Measurements from ENCODE around the gene TP63.
"Not testable (repeated sequence)": the region's sequence is repeated elsewhere in the genome, so short reads cannot be mapped to it uniquely, and the experiment has no call there.

TP63 gene

DNA sequence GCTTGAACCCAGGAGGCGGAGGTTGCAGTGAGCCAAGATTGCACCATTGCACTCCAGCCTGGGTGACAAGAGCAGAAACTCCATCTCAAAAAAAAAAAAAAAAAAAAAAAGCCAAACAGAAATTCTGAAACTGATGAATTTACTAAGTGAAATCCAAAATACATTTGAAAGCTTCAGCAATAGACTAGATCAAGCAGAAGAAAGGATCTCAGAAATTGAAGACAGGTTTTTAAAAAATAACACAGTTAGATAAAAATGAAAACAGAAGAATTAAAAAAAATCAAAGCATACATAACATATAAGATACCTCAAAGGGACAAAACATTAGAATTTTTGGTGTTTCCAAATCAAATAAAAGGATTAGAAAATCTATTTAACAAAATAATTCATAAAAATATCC, 114.4 kb downstream of the TP63 start:
- H3K4me3 ChIP-seq (ENCODE audit: low read depth, low read length), result no peak overlapping the region
- in situ Hi-C loops (cut with HindIII; ENCODE audit: low sequenced_read_pairs), result no loop called here
- no peak for DNase-seq (ENCODE audit: low read depth, low spot score)
- TF ChIP-seq, protein P1, sequence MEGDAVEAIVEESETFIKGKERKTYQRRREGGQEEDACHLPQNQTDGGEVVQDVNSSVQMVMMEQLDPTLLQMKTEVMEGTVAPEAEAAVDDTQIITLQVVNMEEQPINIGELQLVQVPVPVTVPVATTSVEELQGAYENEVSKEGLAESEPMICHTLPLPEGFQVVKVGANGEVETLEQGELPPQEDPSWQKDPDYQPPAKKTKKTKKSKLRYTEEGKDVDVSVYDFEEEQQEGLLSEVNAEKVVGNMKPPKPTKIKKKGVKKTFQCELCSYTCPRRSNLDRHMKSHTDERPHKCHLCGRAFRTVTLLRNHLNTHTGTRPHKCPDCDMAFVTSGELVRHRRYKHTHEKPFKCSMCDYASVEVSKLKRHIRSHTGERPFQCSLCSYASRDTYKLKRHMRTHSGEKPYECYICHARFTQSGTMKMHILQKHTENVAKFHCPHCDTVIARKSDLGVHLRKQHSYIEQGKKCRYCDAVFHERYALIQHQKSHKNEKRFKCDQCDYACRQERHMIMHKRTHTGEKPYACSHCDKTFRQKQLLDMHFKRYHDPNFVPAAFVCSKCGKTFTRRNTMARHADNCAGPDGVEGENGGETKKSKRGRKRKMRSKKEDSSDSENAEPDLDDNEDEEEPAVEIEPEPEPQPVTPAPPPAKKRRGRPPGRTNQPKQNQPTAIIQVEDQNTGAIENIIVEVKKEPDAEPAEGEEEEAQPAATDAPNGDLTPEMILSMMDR (IDR thresholded peaks at IDR 0.05; ENCODE audit: low read depth, low read length), result no peak

DNA sequence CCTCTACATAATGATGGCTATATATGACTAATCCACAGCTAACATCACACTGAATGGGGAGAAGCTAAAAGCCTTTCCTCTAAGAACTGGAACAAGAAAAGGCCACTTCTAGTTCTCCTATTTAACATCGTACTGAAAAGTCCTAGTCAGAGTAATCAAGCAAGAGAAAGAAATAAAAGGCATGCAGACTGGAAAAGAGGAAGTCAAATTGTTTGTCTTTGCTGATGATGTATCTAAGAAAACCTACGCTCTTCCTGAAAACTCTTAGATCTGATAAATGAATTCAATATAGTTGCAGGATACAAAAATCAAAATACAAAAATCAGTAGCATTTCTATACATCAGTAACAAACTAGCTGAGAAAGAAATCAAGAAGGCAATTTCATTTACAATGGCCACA, 116.9 kb downstream of the TP63 start:
- no peak for DNase-seq (ENCODE audit: low read depth, low spot score)
- in situ Hi-C loops (cut with HindIII; ENCODE audit: low sequenced_read_pairs), result no loop called here
- no peak overlapping the region for H3K4me3 ChIP-seq (ENCODE audit: low read depth, low read length)
- TF ChIP-seq, protein P1 (IDR thresholded peaks at IDR 0.05; ENCODE audit: low read depth, low read length), result no peak

DNA sequence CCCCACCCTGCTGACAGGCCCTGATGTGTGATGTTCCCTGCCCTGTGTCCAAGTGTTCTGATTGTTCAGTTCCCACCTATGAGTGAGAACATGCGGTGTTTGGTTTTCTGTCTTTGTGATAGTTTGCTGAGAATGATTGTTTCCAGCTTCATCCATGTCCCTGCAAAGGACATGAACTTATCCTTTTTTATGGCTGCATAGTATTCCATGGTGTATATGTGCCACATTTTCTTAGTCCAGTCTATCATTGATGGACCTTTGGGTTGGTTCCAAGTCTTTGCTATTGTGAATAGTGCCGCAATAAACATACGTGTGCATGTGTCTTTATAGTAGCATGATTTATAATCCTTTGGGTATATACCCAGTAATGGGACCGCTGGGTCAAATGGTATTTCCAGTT, 119.8 kb downstream of the TP63 start:
- H3K4me3 ChIP-seq (ENCODE audit: low read depth, low read length); DNase-seq (ENCODE audit: low read depth, low spot score); in situ Hi-C loops (cut with HindIII; ENCODE audit: low sequenced_read_pairs): not testable (repeated sequence)

DNA sequence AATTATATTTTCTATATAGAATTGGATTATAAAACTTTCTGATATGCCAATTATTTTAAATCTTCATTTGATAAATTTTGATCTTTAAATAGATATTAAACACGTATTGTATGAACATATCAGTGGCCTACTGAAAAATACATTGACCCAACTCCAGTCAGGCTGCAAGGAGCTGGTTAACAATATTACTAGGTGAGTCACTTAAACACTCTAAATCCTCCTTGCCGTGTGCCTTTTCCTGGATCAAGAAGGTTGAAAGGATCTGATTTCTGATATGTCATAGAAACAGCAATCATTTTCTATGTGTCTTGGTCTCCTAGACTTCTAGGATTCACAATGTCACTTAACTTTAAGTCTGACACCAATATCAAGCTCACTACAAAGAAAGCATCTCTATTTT, 123.2 kb downstream of the TP63 start:
- H3K4me3 ChIP-seq (ENCODE audit: low read depth, low read length), result no peak overlapping the region
- in situ Hi-C loops (cut with HindIII; ENCODE audit: low sequenced_read_pairs), result no loop called here
- TF ChIP-seq, protein P1 (IDR thresholded peaks at IDR 0.05; ENCODE audit: low read depth, low read length), result no peak
- DNase-seq (ENCODE audit: low read depth, low spot score), result no peak

DNA sequence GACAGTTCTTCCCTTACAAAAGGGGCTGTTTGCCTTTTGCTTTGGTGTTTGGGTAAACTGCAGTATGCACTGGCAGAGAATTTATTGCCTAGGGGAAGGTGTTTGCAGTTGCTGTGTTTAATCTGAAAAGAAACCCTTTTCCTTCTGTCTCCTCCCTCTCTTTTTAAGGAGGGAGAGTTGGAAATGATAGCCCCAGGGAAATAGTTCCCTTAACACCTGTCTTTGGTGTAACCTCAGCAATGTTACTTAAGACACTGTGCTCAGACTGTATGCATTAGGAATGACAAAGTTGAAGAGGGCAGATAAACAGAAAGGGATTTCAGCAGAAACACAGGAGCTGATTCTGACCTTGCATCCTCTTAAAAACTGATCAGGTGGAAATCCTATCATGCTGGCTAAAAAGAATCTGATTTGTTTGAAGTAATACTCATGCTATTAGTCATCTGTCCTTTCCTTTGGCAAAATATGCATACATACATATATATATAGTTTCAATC, 125.4 kb downstream of the TP63 start:
- DNase-seq (ENCODE audit: low read depth, low spot score), result no peak
- in situ Hi-C loops (cut with HindIII; ENCODE audit: low sequenced_read_pairs), result no loop called here
- H3K4me3 ChIP-seq (ENCODE audit: low read depth, low read length), result no peak overlapping the region
- TF ChIP-seq, protein P1 (IDR thresholded peaks at IDR 0.05; ENCODE audit: low read depth, low read length), result no peak

DNA sequence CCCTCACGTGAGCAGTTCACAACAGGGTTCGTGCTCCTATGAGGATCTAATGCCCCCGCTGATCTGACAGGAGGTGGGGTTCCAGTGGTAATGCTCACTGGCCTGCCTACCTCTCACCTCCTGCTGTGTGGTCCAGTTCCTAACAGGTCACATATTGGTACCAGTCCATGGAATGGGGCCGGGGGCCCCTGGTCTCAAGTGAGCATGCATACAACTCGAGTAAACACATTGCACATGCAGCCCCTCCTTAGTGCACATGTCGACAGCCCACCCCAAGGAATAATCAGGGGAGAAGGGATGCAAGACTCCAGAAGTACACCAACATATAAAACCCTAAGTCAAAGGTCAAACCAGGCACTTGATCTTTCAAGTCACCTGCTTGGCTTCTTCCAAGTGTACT, 127.0 kb downstream of the TP63 start:
- no peak overlapping the region for H3K4me3 ChIP-seq (ENCODE audit: low read depth, low read length)
- no peak for DNase-seq (ENCODE audit: low read depth, low spot score)
- in situ Hi-C loops (cut with HindIII; ENCODE audit: low sequenced_read_pairs), result no loop called here
- TF ChIP-seq, protein P1 (IDR thresholded peaks at IDR 0.05; ENCODE audit: low read depth, low read length), result no peak

DNA sequence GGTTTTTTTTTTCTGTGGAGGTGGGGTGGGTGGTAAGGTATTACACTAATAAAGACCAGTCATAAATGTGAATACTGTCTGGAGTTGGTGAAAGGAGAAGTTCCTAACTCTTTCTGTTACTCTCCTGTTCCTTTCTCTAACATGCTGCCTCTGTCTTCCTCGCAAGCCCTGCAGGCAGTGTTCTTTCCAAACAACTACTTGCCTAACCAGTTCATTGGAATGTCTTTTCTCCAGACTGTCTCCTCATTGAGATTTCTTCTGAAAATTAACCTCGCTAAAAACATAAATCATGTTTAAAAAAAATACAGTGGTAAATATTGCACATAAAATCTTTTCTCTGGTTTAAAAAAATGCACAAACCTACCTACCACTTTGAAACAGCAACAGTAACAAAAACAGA, 135.2 kb downstream of the TP63 start:
- TF ChIP-seq, protein P1 (IDR thresholded peaks at IDR 0.05; ENCODE audit: low read depth, low read length), result no peak
- DNase-seq (ENCODE audit: low read depth, low spot score), result no peak
- in situ Hi-C loops (cut with HindIII; ENCODE audit: low sequenced_read_pairs), result no loop called here
- H3K4me3 ChIP-seq (ENCODE audit: low read depth, low read length), result no peak overlapping the region
